ENCODE data around the gene UNK. TPM values are rescaled to one million over a fixed set of nuclear protein-coding genes. Genes with fewer than 3 reads are reported as not detected.

The UNK gene
- total and polyA plus RNA-seq, 9 of the 15 experiments (the other 6 are each of a cell fraction or from before 2014, with no cell fraction given), result 12.8 to 38.6 (median 24.8) TPM

- TF ChIP-seq ZMIZ1 (IDR thresholded peaks at IDR 0.05; ENCODE audit: low read depth in 2 of 2, low read length in 2 of 2) (peak; percentile 19 to 72; a peak in 2 of 4 replicates), MTA1 (IDR thresholded peaks at IDR 0.05; ENCODE audit: borderline replicate concordance) (peak; percentile 34; the same call in 1 of the 2 replicates), TAF7 (tag; IDR thresholded peaks at IDR 0.05) (peak; percentile 60; the same call in 1 of the 2 replicates), HNRNPUL1 (IDR thresholded peaks at IDR 0.05; ENCODE audit: low read length) (no peak), EGR1 (conservative IDR thresholded peaks at IDR 0.05) (peak; percentile 100), CBX8 (IDR thresholded peaks at IDR 0.05; ENCODE audit: borderline replicate concordance, extremely low read depth, low read depth, low read length, poor library complexity, severe bottlenecking) (no peak), TAL1 (IDR thresholded peaks at IDR 0.05) (no peak), ZNF766 (CRISPR knock-in tag; conservative IDR thresholded peaks at IDR 0.05) (peak; percentile 98), IRF1 (CRISPR knock-in tag; IDR thresholded peaks at IDR 0.05; ENCODE audit: borderline replicate concordance) (no peak), DDX20 (tag; IDR thresholded peaks at IDR 0.05; ENCODE audit: low read depth) (no peak), BDP1 (IDR thresholded peaks at IDR 0.05; ENCODE audit: insufficient read depth, insufficient read length) (no peak), TCF3 (CRISPR knock-in tag; IDR thresholded peaks at IDR 0.05) (no peak), RFX5 (IDR thresholded peaks at IDR 0.05; ENCODE audit: low read depth, low read length) (no peak), ZSCAN29 (IDR thresholded peaks at IDR 0.05) (no peak), CAMTA2 (CRISPR knock-in tag; conservative IDR thresholded peaks at IDR 0.05) (no peak; the same call in 1 of the 2 replicates), ZNF12 (CRISPR knock-in tag; IDR thresholded peaks at IDR 0.05) (no peak), SMARCA5 (IDR thresholded peaks at IDR 0.05) (no peak), ATF2 (CRISPR knock-in tag; IDR thresholded peaks at IDR 0.05) (no peak)
These were observed 70.9 kb downstream of the UNK start, which contains the start of gene WBP2 (continued) for GRCh38 chr17:75855310-75856061.
